GM12872 (cell line): ENCODE data around the gene SGF29.

ENCODE experiments used
- TF ChIP-seq, protein P1 (sequence below): IDR thresholded peaks from 3 replicates; pipeline ENCODE4 v1.5.1; 2011; ENCODE audit warnings: low read depth, mild to moderate bottlenecking, low read length, moderate library complexity; ENCODE audit not compliant: insufficient read depth

The SGF29 gene

DNA sequence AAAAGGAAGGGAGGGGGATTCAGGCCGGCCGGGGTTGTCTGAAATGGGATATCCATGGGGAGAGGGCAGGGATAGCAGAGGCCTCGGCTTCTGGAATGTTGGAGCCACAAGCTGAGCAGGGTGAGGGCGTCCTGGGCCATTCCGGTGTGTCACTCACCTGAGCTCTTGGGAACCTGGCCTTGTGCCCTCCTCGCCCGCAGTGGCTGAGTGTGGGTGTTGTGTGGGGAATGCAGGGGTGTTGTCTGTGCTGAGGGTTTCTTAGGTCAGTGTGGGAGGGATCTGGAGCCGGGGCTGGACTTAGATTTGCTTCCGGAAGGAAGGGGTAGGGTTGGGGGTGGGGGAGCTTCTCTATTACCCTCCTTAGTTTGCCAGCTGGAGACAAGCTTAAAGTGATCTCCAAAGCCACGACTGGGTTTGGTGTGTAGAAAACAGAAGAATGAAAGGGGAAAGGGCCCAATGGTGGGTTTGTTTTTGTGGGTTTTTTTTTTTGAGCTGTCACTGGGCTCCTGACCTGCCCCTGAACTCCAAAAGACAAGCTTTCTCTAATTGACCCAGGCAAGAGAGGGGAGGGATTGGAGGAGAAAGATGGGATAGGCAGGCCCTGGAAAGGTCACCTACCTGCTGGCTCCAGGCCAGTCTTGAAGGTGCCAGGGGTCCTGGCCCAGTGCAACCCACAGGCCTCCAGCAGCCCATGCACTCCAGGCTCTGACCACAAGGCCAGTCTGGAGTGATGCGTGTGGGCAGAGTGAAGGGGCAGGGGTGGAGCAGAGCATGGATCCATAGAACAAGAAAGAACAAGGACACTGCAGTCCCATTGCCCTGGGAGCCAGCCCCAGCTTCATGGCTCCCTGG, 43.3 kb downstream of the SGF29 start, which contains the start of gene SULT1A2:
Gene SULT1A2, minus strand, starts transcription at position 211 of the 852 bp plus-strand sequence. CDS start 1,120 bp downstream, outside the sequence.
- TF ChIP-seq, protein P1, sequence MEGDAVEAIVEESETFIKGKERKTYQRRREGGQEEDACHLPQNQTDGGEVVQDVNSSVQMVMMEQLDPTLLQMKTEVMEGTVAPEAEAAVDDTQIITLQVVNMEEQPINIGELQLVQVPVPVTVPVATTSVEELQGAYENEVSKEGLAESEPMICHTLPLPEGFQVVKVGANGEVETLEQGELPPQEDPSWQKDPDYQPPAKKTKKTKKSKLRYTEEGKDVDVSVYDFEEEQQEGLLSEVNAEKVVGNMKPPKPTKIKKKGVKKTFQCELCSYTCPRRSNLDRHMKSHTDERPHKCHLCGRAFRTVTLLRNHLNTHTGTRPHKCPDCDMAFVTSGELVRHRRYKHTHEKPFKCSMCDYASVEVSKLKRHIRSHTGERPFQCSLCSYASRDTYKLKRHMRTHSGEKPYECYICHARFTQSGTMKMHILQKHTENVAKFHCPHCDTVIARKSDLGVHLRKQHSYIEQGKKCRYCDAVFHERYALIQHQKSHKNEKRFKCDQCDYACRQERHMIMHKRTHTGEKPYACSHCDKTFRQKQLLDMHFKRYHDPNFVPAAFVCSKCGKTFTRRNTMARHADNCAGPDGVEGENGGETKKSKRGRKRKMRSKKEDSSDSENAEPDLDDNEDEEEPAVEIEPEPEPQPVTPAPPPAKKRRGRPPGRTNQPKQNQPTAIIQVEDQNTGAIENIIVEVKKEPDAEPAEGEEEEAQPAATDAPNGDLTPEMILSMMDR, result no peak

DNA sequence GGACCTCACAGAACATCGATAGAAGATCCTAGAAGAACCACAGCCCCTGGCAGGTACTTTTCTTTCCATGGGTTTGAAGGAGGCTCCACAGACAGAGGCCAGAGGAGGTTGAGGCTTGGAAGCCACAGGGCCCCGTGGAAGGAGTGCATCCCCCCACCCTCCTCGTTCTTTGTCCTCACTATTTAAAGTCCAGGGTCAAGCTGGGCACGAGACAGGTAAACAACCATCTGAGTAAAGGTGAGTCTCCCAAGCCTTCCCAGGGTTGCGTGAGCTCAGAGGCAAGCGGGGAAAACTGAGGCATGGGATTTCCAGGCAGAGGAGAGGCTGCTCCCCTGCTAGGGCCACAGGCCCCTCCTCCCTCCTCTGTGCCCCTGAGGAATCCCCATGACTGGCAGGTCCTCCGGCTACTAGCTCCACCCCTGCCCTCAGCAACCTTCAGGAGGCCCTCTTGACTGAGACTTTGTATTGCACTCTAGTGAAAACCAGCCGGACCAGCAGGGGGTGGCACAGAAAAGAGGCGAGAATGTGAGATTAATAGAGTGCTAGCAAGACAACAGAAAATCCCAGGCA, 44.1 kb downstream of the SGF29 start:
- TF ChIP-seq, protein P1, result peak; percentile 17; the same call in 1 of the 3 replicates

DNA sequence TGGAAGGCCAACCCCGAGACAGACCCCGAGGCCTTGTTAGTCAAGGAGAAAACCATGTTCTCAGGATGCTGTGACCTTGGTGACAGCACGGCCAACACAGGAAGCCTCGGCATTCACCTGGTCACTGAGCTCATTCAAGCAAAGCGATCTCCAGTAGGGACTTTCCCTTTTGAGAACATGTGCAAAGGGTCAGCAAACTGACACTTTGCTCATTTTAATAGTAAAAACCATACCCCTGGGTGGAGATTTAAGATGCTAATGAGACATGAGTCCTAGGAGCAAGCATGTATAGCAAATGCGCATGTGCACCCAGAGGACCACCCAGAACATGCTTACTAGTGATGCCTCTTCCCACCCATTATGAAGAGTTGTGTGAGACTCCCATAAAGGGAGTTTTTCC, 48.8 kb downstream of the SGF29 start:
- TF ChIP-seq, protein P1, result no peak

DNA sequence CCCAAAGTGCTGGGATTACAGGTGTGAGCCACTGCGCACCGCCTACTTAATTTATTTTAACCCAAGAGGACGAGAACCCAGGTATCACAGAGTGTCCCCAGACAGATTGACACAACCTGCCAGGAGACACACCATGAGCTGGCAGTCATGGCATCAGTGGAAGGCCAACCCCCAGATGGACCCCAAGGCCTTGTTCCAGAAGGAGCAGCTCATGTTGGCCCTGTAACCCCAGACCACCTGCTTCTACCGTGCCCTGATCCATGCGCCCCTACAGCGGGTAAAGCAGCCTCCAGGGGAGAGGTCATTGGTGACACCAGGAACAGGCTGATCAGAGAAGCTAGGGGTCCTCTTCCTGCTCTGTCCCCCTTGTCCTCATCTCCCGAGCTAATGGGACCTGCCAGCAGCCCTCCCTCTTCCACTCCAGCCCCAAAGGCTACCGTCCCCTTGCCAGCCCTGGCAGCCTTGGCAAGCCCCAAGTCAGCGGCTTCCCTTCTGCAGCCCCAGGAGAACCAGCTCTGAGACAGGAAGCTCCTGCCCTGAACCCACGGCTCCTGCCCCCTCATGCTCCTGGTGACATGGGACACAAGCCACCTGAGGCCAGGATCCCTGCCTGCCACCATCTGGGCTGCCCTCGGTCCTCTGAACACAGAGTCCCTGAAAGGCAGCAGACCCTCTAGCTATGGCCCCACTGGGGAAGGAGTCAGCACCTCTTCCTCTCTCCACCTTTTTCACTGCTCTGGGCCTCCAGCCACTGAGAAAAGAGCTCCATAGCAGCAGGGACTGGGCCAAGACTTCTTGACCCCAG, 49.9 kb downstream of the SGF29 start:
- TF ChIP-seq, protein P1, result no peak

DNA sequence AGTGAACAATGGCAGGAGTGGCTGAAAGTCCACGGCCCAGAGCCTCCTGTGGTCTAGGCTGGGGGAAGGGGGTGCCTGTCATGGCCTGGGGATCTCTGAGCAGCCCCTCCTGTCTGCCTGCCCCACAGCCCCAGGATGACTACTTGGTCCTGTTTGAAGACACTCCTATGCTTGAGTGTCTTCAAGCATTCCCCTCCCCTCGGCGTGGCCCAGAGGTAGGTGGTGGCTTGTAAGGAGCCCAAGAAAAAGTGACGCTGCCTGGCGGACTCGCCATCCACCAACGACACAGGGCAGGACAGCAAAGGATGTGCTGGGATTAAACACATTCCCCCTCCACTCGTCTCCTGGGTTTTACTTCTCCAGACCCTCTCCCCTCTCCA, 50.5 kb downstream of the SGF29 start:
- TF ChIP-seq, protein P1, result no peak

DNA sequence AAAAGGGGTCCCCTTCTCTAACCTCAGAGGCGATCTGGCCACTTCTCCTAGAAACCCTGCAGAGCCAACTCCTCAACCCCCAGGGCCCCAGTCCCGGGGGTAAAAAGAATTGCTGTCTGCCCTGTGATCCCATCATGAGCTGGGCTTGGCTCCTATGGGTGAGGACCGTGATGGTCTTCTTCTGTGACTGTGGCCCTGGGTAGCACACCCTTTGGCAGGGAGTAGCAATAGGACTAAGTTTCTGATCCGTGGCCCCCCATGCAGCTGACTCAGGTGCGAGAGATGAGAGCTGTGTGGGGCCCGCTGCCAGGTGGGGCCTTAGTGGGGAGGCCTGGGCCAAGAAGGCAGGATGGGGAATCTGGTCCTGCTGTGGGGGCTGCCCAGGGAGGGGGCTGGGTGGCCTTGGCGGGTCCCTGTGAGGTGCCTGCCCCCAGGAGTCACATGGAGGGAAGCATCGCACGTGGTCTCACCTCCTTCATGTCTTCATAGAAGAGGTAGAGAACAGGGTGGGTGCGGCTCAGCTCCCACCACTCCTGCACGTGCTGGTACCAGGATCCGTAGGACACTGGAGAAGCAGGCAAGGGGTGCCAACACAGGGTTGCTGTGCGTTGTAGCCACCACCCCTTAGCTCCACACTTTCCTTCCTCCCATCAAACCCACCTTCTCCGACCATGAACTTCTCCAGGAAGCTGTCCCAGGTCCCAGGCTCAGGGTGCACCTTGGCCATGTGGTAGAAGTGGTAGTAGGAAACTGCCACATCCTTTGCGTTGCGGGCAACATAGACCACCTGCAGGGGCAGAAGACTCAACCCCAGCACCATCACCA, 52.8 kb downstream of the SGF29 start:
- TF ChIP-seq, protein P1, result no peak
